H9 (cell line): Measurements from ENCODE around the gene GAS2. TPM values are rescaled to one million over a fixed set of nuclear protein-coding genes. Genes with fewer than 3 reads are reported as not detected.
A peak's percentile ranks its signal among the peaks of the same experiment; 100 is the strongest.

Experiments
- DNase-seq: peaks from one replicate; pipeline ENCODE4 v3.0.0-alpha.2; 2017
- H2AFZ ChIP-seq: one replicate; pipeline ENCODE4 v1.6.1; 2013; ENCODE audit warnings: mild to moderate bottlenecking, low read length, control low read depth, moderate library complexity
- H2AK5ac ChIP-seq: 2 replicates; pipeline ENCODE4 v1.6.1; 2013; ENCODE audit warnings: low read length, control low read depth, mixed read lengths; ENCODE audit not compliant: insufficient read length
- H2BK120ac ChIP-seq: one replicate; pipeline ENCODE4 v1.6.1; 2013; ENCODE audit warnings: low read depth, mild to moderate bottlenecking, low read length, control low read depth, inconsistent platforms; ENCODE audit not compliant: poor library complexity, severe bottlenecking
- H2BK12ac ChIP-seq: 2 replicates; pipeline ENCODE4 v1.6.1; 2013; ENCODE audit warnings: low read length, control low read depth, mixed read lengths, low read depth; ENCODE audit not compliant: insufficient read length
- H2BK15ac ChIP-seq: 2 replicates; pipeline ENCODE4 v1.6.1; 2013; ENCODE audit warnings: low read depth, low read length, control low read depth
- H2BK20ac ChIP-seq: one replicate; pipeline ENCODE4 v1.6.1; 2013; ENCODE audit warnings: low read depth, mild to moderate bottlenecking, low read length, control low read depth, inconsistent platforms; ENCODE audit not compliant: poor library complexity, severe bottlenecking
- H2BK5ac ChIP-seq: 2 replicates; pipeline ENCODE4 v1.6.1; 2013; ENCODE audit warnings: low read length, control low read depth, mixed read lengths; ENCODE audit not compliant: insufficient read length
- H3K14ac ChIP-seq: 2 replicates; pipeline ENCODE4 v1.6.1; 2013; ENCODE audit warnings: low read length, control low read depth; ENCODE audit not compliant: insufficient read depth
- H3K18ac ChIP-seq: 2 replicates; pipeline ENCODE4 v1.6.1; 2013; ENCODE audit warnings: low read depth, mild to moderate bottlenecking, mixed read lengths, low read length, control low read depth; ENCODE audit not compliant: insufficient read length
- H3K23ac ChIP-seq: 2 replicates; pipeline ENCODE4 v1.6.1; 2013; ENCODE audit warnings: low read length, control low read depth, mixed read lengths, low read depth; ENCODE audit not compliant: insufficient read length
- H3K23me2 ChIP-seq: 2 replicates; pipeline ENCODE4 v1.6.1; 2013; ENCODE audit warnings: low read depth, mild to moderate bottlenecking, mixed read lengths, low read length, control low read depth; ENCODE audit not compliant: insufficient read length, poor library complexity, severe bottlenecking
- H3K27ac ChIP-seq: 2 replicates; pipeline ENCODE4 v1.5.1; 2013; ENCODE audit warnings: low read length, control low read depth, mixed read lengths, low read depth; ENCODE audit not compliant: insufficient read length
- H3K27me3 ChIP-seq: 2 replicates; pipeline ENCODE4 v1.6.1; 2013; ENCODE audit warnings: low read length, control low read depth, inconsistent platforms; ENCODE audit not compliant: insufficient read depth
- H3K4ac ChIP-seq: 2 replicates; pipeline ENCODE4 v1.6.1; 2013; ENCODE audit warnings: low read depth, mild to moderate bottlenecking, control low read depth, inconsistent platforms, low read length, moderate library complexity
- H3K4me1 ChIP-seq: 2 replicates; pipeline ENCODE4 v1.6.1; 2013; ENCODE audit warnings: low read length, control low read depth, inconsistent platforms; ENCODE audit not compliant: insufficient read depth
- H3K4me2 ChIP-seq: 2 replicates; pipeline ENCODE4 v1.6.1; 2013; ENCODE audit warnings: low read length, control low read depth, mixed read lengths; ENCODE audit not compliant: insufficient read length, insufficient read depth
- H3K56ac ChIP-seq: 2 replicates; pipeline ENCODE4 v1.6.1; 2013; ENCODE audit warnings: low read depth, mild to moderate bottlenecking, mixed read lengths, low read length, control low read depth; ENCODE audit not compliant: insufficient read length
- H3K79me1 ChIP-seq: 2 replicates; pipeline ENCODE4 v1.6.1; 2013; ENCODE audit warnings: low read depth, mild to moderate bottlenecking, moderate library complexity, low read length, control low read depth, inconsistent platforms; ENCODE audit not compliant: insufficient read depth, poor library complexity, severe bottlenecking
- H3K79me2 ChIP-seq: 2 replicates; pipeline ENCODE4 v1.6.1; 2013; ENCODE audit warnings: low read length, control low read depth, inconsistent platforms; ENCODE audit not compliant: insufficient read depth
- H3K9ac ChIP-seq: 2 replicates; pipeline ENCODE4 v1.6.1; 2013; ENCODE audit warnings: low read length, control low read depth, mixed read lengths; ENCODE audit not compliant: insufficient read length; ENCODE audit errors: extremely low read depth
- H3K9me3 ChIP-seq: one replicate; pipeline ENCODE4 v1.6.1; 2013; ENCODE audit warnings: low read depth, low read length, inconsistent platforms; ENCODE audit not compliant: control insufficient read depth
- H3T11ph ChIP-seq: one replicate; pipeline ENCODE4 v1.6.1; 2013; ENCODE audit warnings: mild to moderate bottlenecking, low read length, control low read depth, inconsistent platforms
- H4K20me1 ChIP-seq: one replicate; pipeline ENCODE4 v1.6.1; 2013; ENCODE audit not compliant: control insufficient read depth, insufficient read length, insufficient read depth
- H4K5ac ChIP-seq: 2 replicates; pipeline ENCODE4 v1.6.1; 2013; ENCODE audit warnings: low read depth, mild to moderate bottlenecking, mixed read lengths, low read length, control low read depth; ENCODE audit not compliant: insufficient read length
- H4K8ac ChIP-seq: replicated peaks from 2 replicates; pipeline ENCODE4 v1.6.1; 2013; ENCODE audit warnings: low read length, control low read depth, mixed read lengths, low read depth; ENCODE audit not compliant: insufficient read length
- H4K91ac ChIP-seq: 2 replicates; pipeline ENCODE4 v1.6.1; 2013; ENCODE audit warnings: low read depth, mild to moderate bottlenecking, moderate library complexity, mixed read lengths, low read length, control low read depth; ENCODE audit not compliant: insufficient read length
- H3K27ac Mint-ChIP-seq, 3 experiments: 2 replicates in 2 of 3; 3 replicates in 1 of 3; pipeline ENCODE4 v1.8.0; 2020 to 2021; ENCODE audit warnings: mixed read lengths in 3 of 3, mild to moderate bottlenecking in 1 of 3, moderate library complexity in 1 of 3
- H3K27me3 Mint-ChIP-seq: 2 replicates; pipeline ENCODE4 v1.8.0; 2021; ENCODE audit warnings: low read depth, mild to moderate bottlenecking, moderate library complexity, mixed read lengths
- H3K36me3 Mint-ChIP-seq, 3 experiments: 2 replicates in 2 of 3; 3 replicates in 1 of 3; pipeline ENCODE4 v1.8.0; 2020 to 2021; ENCODE audit warnings: low read depth in 3 of 3, mixed read lengths in 3 of 3; ENCODE audit not compliant: insufficient read depth in 1 of 3
- H3K4me1 Mint-ChIP-seq, 2 experiments: 2 replicates each; pipeline ENCODE4 v1.8.0; 2020; ENCODE audit warnings: mixed read lengths in 2 of 2
- H3K4me3 Mint-ChIP-seq, 2 experiments: 2 replicates in 1 of 2; 3 replicates in 1 of 2; pipeline ENCODE4 v1.8.0; 2020 to 2021; ENCODE audit warnings: mild to moderate bottlenecking in 2 of 2, mixed read lengths in 2 of 2, moderate library complexity in 1 of 2
- H3K9me3 Mint-ChIP-seq, 2 experiments: 2 replicates in 1 of 2; 3 replicates in 1 of 2; pipeline ENCODE4 v1.8.0; 2020; ENCODE audit warnings: mild to moderate bottlenecking in 2 of 2, mixed read lengths in 2 of 2, moderate library complexity in 1 of 2
- CTCF ChIP-seq: fragments of 200-600 bp; sonication (generic); conservative IDR thresholded peaks from 3 replicates; pipeline ENCODE4 v1.8.0; 2021; ENCODE audit warnings: antibody characterized with exemption, mild to moderate bottlenecking
- total RNA-seq: library from RNA; stranded (reverse); gene quantifications from 2 replicates; pipeline ENCODE4 v1.2.1, GENCODE V29; 2021

Gene GAS2
- total RNA-seq, 1 experiment from 2014 or later, result 1.7 TPM

GRCh38 chr11:22633354-22633902 is 33.0 kb upstream of the GAS2 start:
- Histone ChIP-seq H4K91ac (no peak overlapping the region), H2BK15ac (no peak overlapping the region), H3K79me1 (no peaks in the 10 kb centered on the region), H3K9me3 (no peaks in the 10 kb centered on the region), H3K14ac (no peak overlapping the region), H2BK5ac (no peak overlapping the region), H2AK5ac (no peak overlapping the region), H3K4me2 (no peak overlapping the region), H4K5ac (no peak overlapping the region), H3K27me3 (no peaks in the 10 kb centered on the region), H2AFZ (no peak overlapping the region), H3K56ac (no peak overlapping the region), H3K79me2 (no peaks in the 10 kb centered on the region), H4K20me1 (no peaks in the 10 kb centered on the region), H4K8ac (no peak overlapping the region), H3K23ac (no peak overlapping the region), H2BK120ac (no peak overlapping the region), H3K18ac (no peak overlapping the region), H3T11ph (no peak overlapping the region), H2BK20ac (no peak overlapping the region), H3K27ac (no peak overlapping the region), H2BK12ac (no peak overlapping the region), H3K23me2 (no peaks in the 10 kb centered on the region), H3K4me1 (no peaks in the 10 kb centered on the region; the same call in 1 of the 2 replicates), H3K4ac (no peak overlapping the region), H3K9ac (no peak overlapping the region)
- H3K27me3 Mint-ChIP-seq, result peaks cover 6% of the 10 kb centered on the region; the same call in 1 of the 2 replicates
- no peak overlapping the region; a peak in 1 of 7 replicates for H3K27ac Mint-ChIP-seq
- H3K4me1 Mint-ChIP-seq, result peaks cover 22 to 25% of the 10 kb centered on the region in 2 experiments
- peak; percentile 47 for TF ChIP-seq CTCF
- H3K9me3 Mint-ChIP-seq, result no peaks in the 10 kb centered on the region
- peak; percentile 31 for DNase-seq
- H3K36me3 Mint-ChIP-seq, result no peaks in the 10 kb centered on the region; a peak in 1 of 7 replicates
- no peak overlapping the region for H3K4me3 Mint-ChIP-seq
